Measurements from ENCODE around the gene JARID2. TPM values are rescaled to one million over a fixed set of nuclear protein-coding genes. Genes with fewer than 3 reads are reported as not detected.

The JARID2 gene
- total RNA-seq, 2 experiments from 2014 or later, result 19.3 to 20.1 TPM

DNA sequence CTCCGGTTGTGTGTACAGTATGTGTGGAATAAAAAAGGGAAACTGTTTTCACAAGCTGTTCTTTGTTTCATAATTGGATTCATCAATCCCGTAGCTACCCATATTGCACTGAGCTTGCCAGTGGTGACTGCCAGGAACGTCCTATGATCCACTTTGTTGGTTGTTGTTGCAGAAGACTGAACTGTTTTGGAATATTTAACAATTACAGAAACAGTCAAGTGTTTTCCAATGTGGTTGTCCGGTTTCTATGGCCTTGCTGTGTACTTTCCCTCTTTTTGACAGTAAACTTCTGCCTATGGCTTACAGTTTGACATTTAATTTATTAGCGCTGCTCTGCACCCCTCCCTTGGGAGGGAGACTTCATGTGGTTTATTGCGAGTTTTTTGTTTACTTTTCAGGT lies 275.7 kb downstream of the JARID2 start:
- peak overlapping the region; percentile 11 for H3K27ac Mint-ChIP-seq
- H3K36me3 Mint-ChIP-seq, result peaks cover 39% of the 10 kb centered on the region

DNA sequence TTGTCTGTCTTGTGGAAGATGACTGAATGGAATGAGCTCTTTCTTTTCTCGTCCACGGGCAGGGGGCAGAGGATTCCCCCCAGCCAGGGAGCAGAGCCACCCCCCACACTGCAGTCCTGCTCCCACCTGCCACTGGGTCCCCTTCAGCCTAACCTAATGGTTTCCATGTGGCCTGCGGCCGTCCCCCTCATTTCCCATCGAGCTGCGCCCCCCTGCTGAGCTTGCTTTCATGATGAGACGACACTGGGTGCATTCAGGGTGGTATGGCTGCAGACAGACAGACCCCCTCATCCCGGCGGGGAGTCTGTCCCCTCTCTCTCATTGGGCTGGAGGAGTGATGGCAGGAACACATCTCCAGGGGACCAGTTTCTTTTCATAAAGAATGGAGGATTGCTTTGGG lies 276.2 kb downstream of the JARID2 start:
- Mint-ChIP-seq H3K27me3 (no peaks in the 10 kb centered on the region), H3K36me3 (peaks cover 41% of the 10 kb centered on the region), H3K9me3 (no peaks in the 10 kb centered on the region), H3K4me3 (no peak overlapping the region), H3K27ac (peak overlapping the region; percentile 52), H3K4me1 (peaks cover 15% of the 10 kb centered on the region)
- DNase-seq, result no peak

More for the DNA sequence above, 275.7 kb downstream of the JARID2 start:
- no peak overlapping the region for H3K4me3 Mint-ChIP-seq
- H3K27me3 Mint-ChIP-seq, result no peaks in the 10 kb centered on the region
- H3K9me3 Mint-ChIP-seq, result no peaks in the 10 kb centered on the region
- H3K4me1 Mint-ChIP-seq, result peaks cover 15% of the 10 kb centered on the region
- DNase-seq, result no peak

DNA sequence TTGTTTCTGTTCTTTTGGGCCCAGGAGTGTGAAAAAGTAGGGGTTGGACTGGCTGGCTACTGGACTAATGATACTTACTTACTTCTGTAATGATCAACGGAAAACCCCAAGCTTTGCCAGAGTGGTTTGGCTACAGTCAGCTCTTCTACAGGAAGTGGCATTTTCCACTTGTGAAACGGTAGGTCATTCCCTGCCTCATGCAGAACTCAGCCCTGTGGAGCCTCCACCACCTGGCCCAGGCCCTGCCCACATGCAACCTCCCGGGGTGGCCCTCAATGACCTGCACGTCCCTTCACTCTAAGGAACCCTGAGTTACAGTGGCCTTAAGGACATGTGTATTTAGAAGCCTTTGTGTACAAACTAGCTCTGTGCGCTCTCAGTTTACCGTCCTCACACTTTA lies 276.6 kb downstream of the JARID2 start:
- no peak for DNase-seq
- Mint-ChIP-seq H3K27ac (peak overlapping the region; percentile 52), H3K36me3 (peaks cover 43% of the 10 kb centered on the region), H3K4me1 (peaks cover 15% of the 10 kb centered on the region), H3K4me3 (no peak overlapping the region), H3K9me3 (peaks cover under 1% of the 10 kb centered on the region), H3K27me3 (no peaks in the 10 kb centered on the region)

DNA sequence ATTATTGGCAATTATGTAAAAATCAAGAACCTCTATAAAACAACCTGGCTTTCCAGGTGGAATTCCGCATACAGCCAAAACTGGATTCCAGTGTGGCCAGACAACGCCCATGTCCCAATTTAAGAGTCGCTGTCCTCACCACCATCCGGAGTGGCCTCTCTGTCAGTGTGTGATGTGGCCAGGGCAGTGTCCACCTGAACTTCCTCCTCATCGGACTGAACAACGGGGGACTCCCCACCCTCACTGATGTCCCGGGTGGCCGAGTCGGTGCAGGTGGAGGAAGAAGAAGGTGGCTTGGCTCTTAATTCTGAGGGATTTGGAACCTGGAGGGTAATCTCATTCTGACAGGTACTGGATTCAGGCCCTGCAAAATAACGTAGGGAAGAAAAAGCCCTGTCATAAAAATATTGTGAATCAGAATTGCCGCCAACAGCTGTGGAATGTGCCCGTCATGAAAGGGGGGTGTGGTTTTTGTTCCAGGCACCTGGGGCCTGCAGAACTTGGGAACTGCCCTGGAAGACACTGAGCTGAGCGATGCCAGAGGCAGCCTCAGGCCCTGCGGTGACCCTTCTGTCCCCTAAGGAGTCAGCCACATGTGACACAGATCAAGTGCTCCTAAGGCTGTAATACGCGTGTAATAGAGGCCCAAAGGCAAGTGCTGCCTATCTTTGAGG lies 277.1 kb downstream of the JARID2 start:
- Mint-ChIP-seq H3K36me3 (peaks cover 48% of the 10 kb centered on the region), H3K9me3 (peaks cover 5% of the 10 kb centered on the region), H3K27ac (peak overlapping the region; percentile 52), H3K27me3 (no peaks in the 10 kb centered on the region), H3K4me1 (peaks cover 15% of the 10 kb centered on the region), H3K4me3 (no peak overlapping the region)
- DNase-seq, result no peak

GRCh38 chr6:15523679-15524630 lies 278.1 kb downstream of the JARID2 start:
- Mint-ChIP-seq H3K4me3 (no peak overlapping the region), H3K36me3 (peaks cover 55% of the 10 kb centered on the region), H3K27ac (no peak overlapping the region), H3K9me3 (peaks cover 6% of the 10 kb centered on the region), H3K4me1 (peaks cover 15% of the 10 kb centered on the region), H3K27me3 (no peaks in the 10 kb centered on the region)
- DNase-seq, result no peak

DNA sequence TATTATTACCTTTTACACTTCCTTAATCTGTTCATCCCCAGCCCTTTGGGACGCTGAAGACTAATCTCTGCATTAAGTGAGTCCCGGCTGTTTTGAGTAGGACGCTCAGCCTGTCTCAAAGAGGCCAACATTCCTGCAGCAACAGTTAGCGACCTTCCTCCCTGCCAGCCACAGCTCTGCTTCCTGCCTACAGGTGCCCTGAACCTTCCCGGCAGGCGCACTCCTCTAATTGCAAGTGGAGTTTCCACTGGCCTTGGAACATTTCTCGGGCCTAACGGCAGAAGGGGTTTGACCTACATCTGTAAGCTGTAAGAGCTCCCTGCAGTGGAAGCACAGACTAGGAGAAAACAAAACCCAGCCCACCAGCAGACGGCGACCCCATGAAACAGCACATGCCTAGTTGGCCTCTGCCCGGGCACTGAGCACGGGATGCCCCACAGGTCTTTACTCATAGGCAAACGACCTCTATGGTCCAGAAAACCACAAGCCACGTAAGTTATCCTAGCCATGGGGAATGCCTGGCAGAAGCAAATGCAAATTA lies 279.1 kb downstream of the JARID2 start:
- Mint-ChIP-seq H3K27me3 (no peaks in the 10 kb centered on the region), H3K4me1 (peaks cover 16% of the 10 kb centered on the region), H3K36me3 (peaks cover 58% of the 10 kb centered on the region), H3K9me3 (peaks cover 6% of the 10 kb centered on the region), H3K4me3 (no peak overlapping the region), H3K27ac (peak overlapping the region; percentile 55)
- DNase-seq, result no peak

GRCh38 chr6:15526212-15526701 lies 280.4 kb downstream of the JARID2 start:
- peaks cover 64% of the 10 kb centered on the region for H3K36me3 Mint-ChIP-seq
- no peaks in the 10 kb centered on the region for H3K27me3 Mint-ChIP-seq
- no peak overlapping the region for H3K27ac Mint-ChIP-seq
- H3K4me3 Mint-ChIP-seq, result no peak overlapping the region
- H3K4me1 Mint-ChIP-seq, result peaks cover 26% of the 10 kb centered on the region
- DNase-seq, result no peak
- peaks cover 6% of the 10 kb centered on the region for H3K9me3 Mint-ChIP-seq

DNA sequence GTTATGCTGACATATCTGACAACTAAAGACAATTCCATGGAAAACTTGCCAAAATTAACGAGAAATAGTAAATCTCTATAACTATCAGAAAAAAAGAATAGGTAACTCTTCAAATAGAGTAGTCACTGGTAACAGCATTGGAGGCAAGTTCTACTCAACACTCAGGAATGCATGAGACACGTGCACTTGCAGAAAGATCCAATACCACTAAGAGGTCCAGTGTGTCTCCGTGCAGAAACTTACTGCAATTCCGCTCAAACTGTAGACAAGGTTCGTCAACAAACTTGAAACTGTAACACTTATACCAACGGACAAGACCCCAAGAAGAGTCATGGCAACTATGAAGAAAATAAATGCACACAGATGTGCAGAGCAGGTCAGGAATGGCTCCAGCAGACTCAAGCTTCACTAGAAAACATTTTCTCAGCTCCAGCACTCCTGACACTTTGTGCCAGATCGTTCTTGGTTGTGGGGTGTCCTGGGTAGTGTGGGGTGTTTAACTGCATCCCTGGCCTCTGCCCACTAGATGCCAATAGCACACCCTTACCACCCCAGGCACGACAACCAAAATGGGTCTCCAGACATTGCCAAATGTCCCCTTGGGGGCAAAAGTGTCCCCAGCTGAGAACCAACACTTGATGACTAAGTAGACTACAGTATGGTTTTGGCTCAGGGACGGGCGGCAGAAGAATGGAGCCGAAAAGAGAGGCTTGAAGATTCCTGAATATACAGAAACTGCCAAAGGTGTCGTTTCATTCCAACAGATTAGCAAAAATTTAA lies 282.2 kb downstream of the JARID2 start:
- Mint-ChIP-seq H3K4me3 (no peak overlapping the region), H3K4me1 (peaks cover 13% of the 10 kb centered on the region), H3K27me3 (no peaks in the 10 kb centered on the region), H3K9me3 (peaks cover 6% of the 10 kb centered on the region), H3K36me3 (peaks cover 59% of the 10 kb centered on the region), H3K27ac (peak overlapping the region; percentile 22)
- DNase-seq, result no peak

- no peak for DNase-seq
- peaks cover 6% of the 10 kb centered on the region for H3K9me3 Mint-ChIP-seq
- H3K36me3 Mint-ChIP-seq, result peaks cover 55% of the 10 kb centered on the region
- H3K27ac Mint-ChIP-seq, result no peak overlapping the region
- H3K4me3 Mint-ChIP-seq, result no peak overlapping the region
- no peaks in the 10 kb centered on the region for H3K27me3 Mint-ChIP-seq
- peaks cover 13% of the 10 kb centered on the region for H3K4me1 Mint-ChIP-seq
Observed at GRCh38 chr6:15528870-15529269, 283.0 kb downstream of the JARID2 start.

- H3K4me1 Mint-ChIP-seq, result peaks cover 13% of the 10 kb centered on the region
- H3K9me3 Mint-ChIP-seq, result peaks cover 6% of the 10 kb centered on the region
- H3K27me3 Mint-ChIP-seq, result no peaks in the 10 kb centered on the region
- peaks cover 44% of the 10 kb centered on the region for H3K36me3 Mint-ChIP-seq
- no peak for DNase-seq
- no peak overlapping the region for H3K27ac Mint-ChIP-seq
- H3K4me3 Mint-ChIP-seq, result no peak overlapping the region
Observed at GRCh38 chr6:15530411-15530810, 284.5 kb downstream of the JARID2 start.

DNA sequence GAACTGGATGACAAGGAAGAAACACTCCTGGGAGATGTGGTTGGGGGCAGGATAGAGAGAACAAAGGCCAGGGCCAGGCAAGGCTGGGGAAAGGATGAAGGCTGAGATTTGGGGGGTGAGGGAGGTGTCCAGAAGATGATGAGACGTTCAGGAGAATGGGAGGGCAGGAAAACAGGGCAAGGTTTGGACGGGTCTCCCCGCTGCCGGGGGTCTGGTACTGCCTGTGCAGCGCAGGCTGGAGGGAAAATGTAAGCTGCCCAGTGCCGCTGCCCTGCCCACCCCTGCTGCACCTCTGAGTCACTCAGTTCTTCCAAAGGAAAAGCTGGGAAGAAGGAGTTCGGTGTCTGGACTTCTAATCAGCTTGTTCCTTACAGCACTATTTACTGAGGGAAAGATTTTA lies 286.1 kb downstream of the JARID2 start:
- Mint-ChIP-seq H3K9me3 (peaks cover 6% of the 10 kb centered on the region), H3K36me3 (peaks cover 31% of the 10 kb centered on the region), H3K27me3 (no peaks in the 10 kb centered on the region), H3K27ac (no peak overlapping the region), H3K4me3 (no peak overlapping the region), H3K4me1 (peaks cover 10% of the 10 kb centered on the region)
- no peak for DNase-seq

GRCh38 chr6:15533379-15534026 lies 287.6 kb downstream of the JARID2 start:
- Mint-ChIP-seq H3K36me3 (peaks cover 23% of the 10 kb centered on the region), H3K4me3 (no peak overlapping the region), H3K4me1 (peaks cover 10% of the 10 kb centered on the region), H3K27me3 (no peaks in the 10 kb centered on the region), H3K27ac (no peak overlapping the region), H3K9me3 (no peaks in the 10 kb centered on the region)
- DNase-seq, result no peak

GRCh38 chr6:15534974-15535373 lies 289.1 kb downstream of the JARID2 start:
- no peak overlapping the region for H3K27ac Mint-ChIP-seq
- DNase-seq, result no peak
- H3K36me3 Mint-ChIP-seq, result peaks cover 20% of the 10 kb centered on the region
- no peak overlapping the region for H3K4me3 Mint-ChIP-seq
- H3K4me1 Mint-ChIP-seq, result peaks cover 9% of the 10 kb centered on the region
- H3K9me3 Mint-ChIP-seq, result no peaks in the 10 kb centered on the region
- no peaks in the 10 kb centered on the region for H3K27me3 Mint-ChIP-seq

- Mint-ChIP-seq H3K4me3 (no peak overlapping the region), H3K27ac (no peak overlapping the region), H3K36me3 (peaks cover 14% of the 10 kb centered on the region), H3K9me3 (no peaks in the 10 kb centered on the region), H3K27me3 (no peaks in the 10 kb centered on the region), H3K4me1 (peaks cover 3% of the 10 kb centered on the region)
- no peak for DNase-seq
Observed at GRCh38 chr6:15535495-15536197, 289.8 kb downstream of the JARID2 start.
